HG02798 (cell line): ENCODE results near the gene SMIM45.

ENCODE experiments used
- ATAC-seq: cut with Tn5 transposase; IDR thresholded peaks from one replicate; pipeline ENCODE4 v1.9.1; 2021; ENCODE audit warnings: mild to moderate bottlenecking; ENCODE audit not compliant: unreplicated experiment, poor library complexity

SMIM45 gene

DNA sequence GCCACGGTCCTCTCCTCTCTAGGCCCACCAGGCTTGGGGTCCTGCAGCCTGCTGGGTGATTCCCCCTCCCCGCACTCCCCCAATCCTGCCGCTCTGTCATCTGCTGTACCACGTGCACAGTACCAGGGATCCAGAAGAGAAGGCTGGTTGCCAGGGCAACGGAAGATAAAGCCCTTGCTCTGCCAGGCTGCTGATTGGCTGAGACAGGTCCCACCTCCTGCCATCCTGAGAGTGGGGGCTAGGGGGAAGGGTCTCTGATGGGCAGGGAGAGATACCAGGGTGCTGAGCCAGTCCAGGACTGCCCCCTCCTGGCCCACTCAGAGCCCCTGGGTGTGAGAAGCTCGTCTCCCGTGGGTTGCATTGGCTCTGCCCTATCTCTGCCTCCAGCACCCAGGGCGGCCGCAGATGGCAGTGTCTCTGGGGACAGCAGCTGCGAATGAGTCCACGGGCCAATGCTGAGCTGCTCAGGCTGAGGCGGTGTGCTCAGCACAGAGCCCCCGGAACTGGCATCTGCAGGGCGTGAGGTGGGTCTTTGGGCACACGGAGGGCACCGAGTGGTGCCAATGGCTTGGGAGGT, at the start of gene SMIM45:
Gene SMIM45, plus strand, starts transcription at position 253 of the 577 bp plus-strand sequence.
- no peak for ATAC-seq

DNA sequence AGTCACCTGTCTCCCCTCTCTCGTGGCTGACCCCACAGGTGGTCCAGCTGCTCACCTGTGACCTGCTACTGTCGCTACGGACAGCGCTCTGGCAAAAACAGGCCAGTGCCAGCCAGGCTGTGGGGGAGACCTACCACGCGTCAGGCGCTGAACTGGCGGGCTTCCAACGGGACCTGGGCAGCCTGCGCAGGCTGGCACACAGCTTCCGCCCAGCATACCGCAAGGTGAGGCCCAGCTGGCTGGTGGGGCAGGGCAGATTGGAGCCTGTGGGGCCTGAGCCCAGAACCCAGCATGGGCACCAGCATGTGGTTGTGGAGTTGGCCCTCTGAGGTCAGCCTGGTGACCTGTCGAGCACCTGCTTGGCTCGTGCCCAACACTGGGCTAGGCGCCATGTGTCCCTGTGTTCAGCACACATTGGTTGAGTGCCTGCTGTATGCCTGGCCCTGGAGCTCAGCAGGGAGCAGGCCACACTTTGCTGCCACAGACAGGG, 49.0 kb upstream of the SMIM45 start:
- no peak for ATAC-seq

- ATAC-seq, result no peak
Observed at GRCh38 chr22:41904450-41905410, 47.2 kb upstream of the SMIM45 start.

- no peak for ATAC-seq
Observed at GRCh38 chr22:41905411-41906202, 46.3 kb upstream of the SMIM45 start.

DNA sequence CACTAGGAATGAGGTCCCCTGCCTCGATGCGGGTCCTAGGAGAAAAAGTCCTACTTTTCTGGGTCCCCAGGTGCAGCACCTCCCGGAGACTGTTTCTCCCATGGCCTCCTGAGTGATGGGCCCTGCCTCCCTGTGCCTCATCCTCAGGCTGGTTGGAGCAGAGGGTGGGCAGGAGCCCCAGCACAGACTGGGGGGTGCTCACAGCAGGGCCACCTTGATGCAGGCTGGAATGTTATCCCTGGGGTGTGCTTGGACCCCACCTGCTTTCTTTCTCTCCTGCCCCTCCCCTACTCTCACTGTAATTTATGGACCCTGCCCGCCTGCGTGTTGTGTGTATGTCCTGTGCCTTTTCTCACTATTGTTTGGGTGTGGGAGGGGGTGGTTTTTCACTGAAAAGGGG, 45.1 kb upstream of the SMIM45 start:
- ATAC-seq, result no peak

DNA sequence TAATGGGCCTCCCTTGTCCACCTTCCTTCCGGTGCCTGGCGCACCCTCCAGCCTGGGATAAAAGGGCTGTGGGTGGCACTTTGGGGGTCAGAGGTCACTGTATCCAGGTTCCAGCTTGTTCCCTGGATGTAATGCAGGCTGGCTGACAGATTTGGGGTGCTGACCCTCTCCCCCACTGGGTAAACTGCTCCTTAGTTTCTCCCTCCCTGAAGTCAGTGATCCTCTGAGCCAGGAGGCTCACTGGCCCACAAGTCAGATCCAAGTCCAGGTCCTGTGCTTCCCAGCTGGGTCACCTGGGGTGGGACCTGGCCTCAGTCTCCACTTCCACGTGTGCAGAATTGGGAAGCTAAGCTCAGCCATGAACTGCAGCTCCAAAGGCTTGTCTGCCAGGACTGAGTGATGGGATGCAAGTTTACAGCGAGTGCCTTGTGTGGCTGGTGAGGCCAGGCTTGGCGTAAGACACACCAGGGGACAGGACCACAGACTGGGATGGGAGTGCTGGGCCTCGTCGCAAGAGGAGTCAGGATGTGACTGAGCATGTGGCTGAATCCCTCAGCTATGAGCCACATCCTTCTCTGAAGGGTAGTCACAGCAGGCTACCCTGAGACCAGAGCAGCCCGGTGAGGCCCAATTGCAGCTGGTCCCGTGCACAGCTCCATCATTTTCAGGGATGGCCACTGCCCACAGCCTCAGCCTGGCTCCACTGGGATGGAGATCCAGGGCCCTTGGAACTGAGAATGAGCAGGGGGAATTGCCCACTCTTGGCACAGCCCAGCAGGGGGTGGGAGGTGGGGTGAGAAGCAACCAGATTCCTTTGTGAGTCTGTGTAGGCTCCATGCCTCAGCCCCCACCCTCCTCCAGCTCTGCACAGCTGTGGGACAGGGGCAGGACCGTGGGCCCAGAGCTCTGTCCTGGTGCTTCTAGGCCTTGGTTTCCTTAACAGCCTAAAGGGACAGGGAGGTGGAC, 44.2 kb upstream of the SMIM45 start:
- ATAC-seq, result no peak

GRCh38 chr22:41908411-41909309, 43.3 kb upstream of the SMIM45 start:
- no peak for ATAC-seq

- ATAC-seq, result no peak
Observed at GRCh38 chr22:41909310-41910049, 42.5 kb upstream of the SMIM45 start.

DNA sequence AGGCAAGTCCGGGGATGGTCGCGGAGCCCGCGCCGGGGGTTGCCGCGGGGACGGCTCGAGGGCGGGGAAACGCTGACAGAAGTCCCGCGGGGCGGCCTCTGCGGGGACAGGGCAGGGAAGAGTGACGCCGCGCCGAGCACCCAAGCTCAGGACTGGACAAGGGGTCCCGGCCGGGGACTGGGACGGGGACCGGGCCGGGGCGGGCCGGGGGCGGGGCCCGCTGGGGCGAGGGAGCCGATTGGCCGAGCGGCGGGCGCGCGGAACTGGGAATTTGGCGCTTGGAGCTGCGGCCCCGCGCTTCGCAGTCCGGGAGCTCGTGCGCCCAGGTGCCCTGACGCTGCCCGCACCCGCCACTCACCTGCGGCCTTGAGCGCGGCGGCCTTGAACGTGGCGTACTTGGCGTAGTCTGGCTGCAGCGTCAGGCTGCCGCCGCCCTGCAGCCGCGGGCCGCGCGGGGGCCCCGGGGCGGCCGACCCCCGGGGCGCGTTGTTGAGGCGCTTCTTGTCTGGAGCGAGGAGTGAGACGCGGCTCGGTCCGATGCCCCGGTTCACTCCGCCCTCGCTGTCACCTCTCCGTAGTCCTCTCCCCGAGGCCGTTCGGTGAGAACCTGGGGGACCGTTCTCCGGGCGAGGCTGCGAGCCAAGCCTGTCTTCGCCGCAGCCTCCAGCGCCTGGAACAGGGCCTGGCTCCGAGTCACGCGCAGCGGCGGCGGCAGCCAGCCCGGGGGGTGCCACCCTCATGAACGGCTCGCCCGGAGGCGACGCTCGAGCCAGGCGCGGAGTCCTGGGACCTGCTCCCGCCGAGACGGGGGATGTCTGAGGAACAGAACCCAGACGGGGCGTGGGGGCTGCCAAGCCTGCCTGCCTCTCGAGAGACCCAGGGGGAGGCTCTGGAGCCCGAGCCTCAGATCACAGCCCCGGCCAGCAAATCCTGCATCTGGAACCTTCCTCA, 41.6 kb upstream of the SMIM45 start:
- no peak for ATAC-seq

DNA sequence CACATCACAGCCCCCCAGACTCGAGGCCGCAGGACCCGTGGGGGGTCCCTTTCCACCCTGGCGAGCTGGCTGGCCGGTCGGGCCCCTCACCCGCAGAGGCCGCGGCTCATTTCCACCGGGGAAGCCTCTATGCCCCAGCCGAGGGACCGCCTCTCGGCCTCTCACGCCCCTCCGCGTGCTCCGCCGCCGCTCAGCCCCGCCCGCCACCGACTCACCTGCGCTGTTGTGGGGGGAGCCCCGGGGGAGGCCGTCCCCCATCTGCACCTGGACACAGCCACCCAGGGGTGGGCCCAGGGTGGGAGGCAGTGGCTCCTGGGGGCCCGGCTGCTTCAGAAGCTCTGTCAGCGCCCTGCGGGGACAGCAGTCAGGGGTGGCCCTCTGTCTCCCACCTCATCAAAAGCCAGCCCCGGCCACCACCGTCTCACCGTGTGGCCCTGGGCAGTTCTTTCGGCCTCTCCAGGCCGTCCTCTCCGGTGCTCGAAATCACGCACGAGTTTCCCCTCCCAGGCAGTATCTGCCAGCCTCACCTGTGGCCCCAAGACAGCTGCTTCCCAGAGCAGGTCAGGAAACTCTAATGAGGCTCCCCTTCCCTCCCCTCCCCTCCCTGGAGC, 40.8 kb upstream of the SMIM45 start:
- no peak for ATAC-seq

DNA sequence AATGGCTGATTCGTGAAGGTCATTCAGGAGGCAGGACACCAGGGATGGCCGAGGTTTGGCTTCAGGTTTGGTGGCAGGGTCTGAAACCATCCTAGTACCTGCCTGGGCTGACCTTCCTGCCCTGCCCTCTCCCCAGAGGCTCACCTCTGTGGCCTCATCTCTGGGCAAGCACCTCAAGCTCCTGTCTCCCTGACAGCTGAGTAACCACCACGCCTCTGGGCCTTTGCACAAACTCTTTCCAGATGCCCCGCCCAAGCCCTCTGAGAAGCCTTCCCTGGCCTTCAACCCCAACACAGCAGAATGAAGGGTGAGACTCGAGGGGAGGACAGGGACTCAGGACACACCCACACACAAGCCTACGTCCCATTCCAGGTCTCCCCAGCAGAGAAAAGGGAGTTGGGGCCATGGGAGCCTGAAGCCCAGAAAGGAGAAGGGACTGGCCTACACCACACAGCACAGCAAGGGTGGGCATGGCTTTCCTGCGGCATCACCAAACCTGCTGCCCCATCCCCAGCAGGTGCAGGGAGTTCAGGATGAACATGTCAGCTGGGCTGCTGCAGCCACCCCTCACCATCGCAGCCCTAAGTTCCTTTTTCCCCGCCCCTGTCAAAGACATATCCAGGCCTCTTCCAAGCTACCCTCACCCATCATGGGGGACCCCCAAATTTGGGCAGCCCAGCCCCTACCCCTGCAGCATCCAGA, 39.5 kb upstream of the SMIM45 start:
- no peak for ATAC-seq

- no peak for ATAC-seq
Observed at GRCh38 chr22:41913040-41913719, 38.8 kb upstream of the SMIM45 start.

GRCh38 chr22:41913842-41914534, 38.0 kb upstream of the SMIM45 start:
- ATAC-seq, result no peak

DNA sequence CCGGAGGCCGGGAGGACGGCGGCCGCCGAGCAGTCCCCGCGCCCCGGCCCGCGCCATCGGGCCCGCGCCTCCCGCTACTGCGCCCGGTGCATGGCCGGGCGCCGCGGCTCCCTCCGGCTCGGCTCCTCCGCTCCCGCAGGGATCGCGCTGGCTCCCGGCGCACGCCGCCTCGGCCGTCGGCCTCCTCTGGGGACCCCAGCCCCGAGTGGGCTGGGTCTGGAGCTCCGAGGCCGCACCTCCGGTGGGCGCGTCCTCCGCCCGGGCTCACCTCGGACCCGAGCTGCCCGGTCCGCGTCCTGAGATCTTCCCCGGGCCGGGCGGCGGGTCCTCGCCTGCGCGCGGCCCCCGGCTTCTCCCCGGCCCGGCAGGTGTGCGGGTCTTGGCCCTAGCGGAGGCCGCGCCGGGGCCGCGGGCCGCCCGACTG, 37.3 kb upstream of the SMIM45 start:
- peak; percentile 5 for ATAC-seq
